Hair follicle dermal papilla cell (primary cell): ENCODE measurements around the gene RPL37A. TPM values are rescaled to one million over a fixed set of nuclear protein-coding genes. Genes with fewer than 3 reads are reported as not detected.

Source experiments
- total RNA-seq: library from RNA; depleted of rRNA; stranded (reverse); fragments of >200 nt; gene quantifications from 2 replicates; pipeline ENCODE4 v1.2.3, GENCODE V29; 2012

The RPL37A gene
- 575 and 595 TPM in 2 replicates for total RNA-seq

GRCh38 chr2:216498379-216499352 is at the start of gene RPL37A:
TSS of gene RPL37A (plus strand) at chr2:216498844. CDS start at chr2:216498875, 31 bp downstream.

Other genes with a start within 250 kb of the RPL37A start
- gene MARCHF4, start 126.4 kb upstream of the RPL37A start, total RNA-seq = 2.3 and 3.8 TPM in 2 replicates
- gene SMARCAL1, start 86.4 kb upstream of the RPL37A start, total RNA-seq = 18.0 and 19.3 TPM in 2 replicates
- gene IGFBP2, start 134.6 kb downstream of the RPL37A start, total RNA-seq = 587 and 627 TPM in 2 replicates
- gene IGFBP5, start 196.7 kb downstream of the RPL37A start, total RNA-seq = 206 and 734 TPM in 2 replicates